SK-N-MC (cell line): ENCODE measurements around the gene LHFPL3.

Experiments used
- DNase-seq: peaks from one replicate; pipeline ENCODE4 v3.0.0-alpha.2; 2011; ENCODE audit warnings: low read depth, low spot score
- H3K27ac ChIP-seq: fragments of 200-600 bp; sonication (generic); 2 replicates; pipeline ENCODE4 v1.5.1; 2016; ENCODE audit warnings: mixed run types
- H3K36me3 ChIP-seq: fragments of 200-600 bp; sonication (generic); 2 replicates; pipeline ENCODE4 v1.6.1; 2017; ENCODE audit warnings: antibody characterized with exemption, low read length, mixed read lengths; ENCODE audit not compliant: insufficient read depth
- H3K4me3 ChIP-seq: fragments of 200-600 bp; sonication (generic); 2 replicates; pipeline ENCODE4 v1.5.1; 2016
- H3K9ac ChIP-seq: fragments of 200-600 bp; sonication (generic); 2 replicates; pipeline ENCODE4 v1.8.0; 2017; ENCODE audit warnings: mixed run types, mixed read lengths; ENCODE audit not compliant: insufficient read length
- H3K9me3 ChIP-seq: fragments of 200-600 bp; sonication (generic); 2 replicates; pipeline ENCODE4 v1.6.1; 2017; ENCODE audit warnings: low read depth, mild to moderate bottlenecking, antibody characterized with exemption, low read length, moderate library complexity, mixed read lengths
- EZH2 ChIP-seq: fragments of 200-600 bp; sonication (generic); IDR thresholded peaks from one replicate; pipeline ENCODE4 v1.6.1; 2017; ENCODE audit warnings: antibody characterized with exemption
- FOXP2 ChIP-seq: optimal IDR thresholded peaks from 2 replicates; pipeline ENCODE3; 2011; ENCODE audit warnings: mild to moderate bottlenecking, moderate library complexity; ENCODE audit not compliant: insufficient read depth; ENCODE audit errors: extremely low read length, control extremely low read depth
- POLR2AphosphoS5 ChIP-seq: IDR thresholded peaks from 2 replicates; pipeline ENCODE4 v1.6.1; 2012; ENCODE audit warnings: mild to moderate bottlenecking, low read depth, low read length, borderline replicate concordance

LHFPL3 gene

DNA sequence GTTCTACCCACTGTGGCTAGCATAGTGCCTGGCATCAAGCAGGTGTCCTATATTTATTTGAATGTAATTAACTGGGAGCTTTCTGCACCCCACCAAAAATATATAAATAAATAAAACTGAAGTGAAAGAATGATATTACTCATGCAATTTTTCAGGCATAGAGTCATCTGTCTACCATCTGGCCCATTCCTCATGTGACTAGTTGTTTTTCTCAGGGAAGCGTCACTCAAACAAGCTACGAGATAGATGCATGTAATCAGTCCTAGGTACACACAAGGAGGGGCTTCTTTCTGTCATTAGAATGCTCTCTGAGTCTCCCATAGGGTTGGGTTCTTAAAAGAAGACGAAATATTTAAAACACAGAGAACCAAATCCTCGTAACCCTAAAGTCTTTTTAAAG lies 430.1 kb downstream of the LHFPL3 start:
- Histone ChIP-seq H3K4me3 (no peak overlapping the region), H3K36me3 (no peaks in the 10 kb centered on the region), H3K9me3 (no peaks in the 10 kb centered on the region), H3K9ac (no peak overlapping the region), H3K27ac (no peak overlapping the region)
- TF ChIP-seq EZH2 = no peak
- no peak for TF ChIP-seq POLR2AphosphoS5
- no peak for TF ChIP-seq FOXP2
- DNase-seq = no peak

DNA sequence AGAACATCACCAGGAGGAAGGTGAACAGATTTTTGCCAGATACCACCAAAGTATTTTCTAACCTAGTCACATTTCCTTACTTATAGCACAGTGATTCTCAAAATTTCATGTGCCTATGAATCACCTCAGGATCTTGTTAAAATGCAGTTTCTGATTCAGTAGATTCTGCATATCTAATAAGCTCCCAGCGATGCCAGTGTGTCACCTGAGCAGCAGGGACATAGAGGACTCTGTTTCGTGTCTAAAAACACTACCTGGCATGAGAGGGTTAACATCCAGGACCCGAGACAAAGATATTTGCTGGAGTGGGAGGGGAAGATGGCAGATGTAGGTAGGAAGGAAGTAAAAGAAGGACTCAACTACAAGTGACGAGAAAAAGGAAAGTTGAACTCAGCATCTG lies 433.5 kb downstream of the LHFPL3 start:
- H3K36me3 ChIP-seq = no peaks in the 10 kb centered on the region
- H3K27ac ChIP-seq = no peak overlapping the region
- no peak for DNase-seq
- H3K9me3 ChIP-seq = no peaks in the 10 kb centered on the region
- no peak overlapping the region for H3K9ac ChIP-seq
- H3K4me3 ChIP-seq = no peak overlapping the region
- TF ChIP-seq FOXP2 = no peak
- no peak for TF ChIP-seq POLR2AphosphoS5

DNA sequence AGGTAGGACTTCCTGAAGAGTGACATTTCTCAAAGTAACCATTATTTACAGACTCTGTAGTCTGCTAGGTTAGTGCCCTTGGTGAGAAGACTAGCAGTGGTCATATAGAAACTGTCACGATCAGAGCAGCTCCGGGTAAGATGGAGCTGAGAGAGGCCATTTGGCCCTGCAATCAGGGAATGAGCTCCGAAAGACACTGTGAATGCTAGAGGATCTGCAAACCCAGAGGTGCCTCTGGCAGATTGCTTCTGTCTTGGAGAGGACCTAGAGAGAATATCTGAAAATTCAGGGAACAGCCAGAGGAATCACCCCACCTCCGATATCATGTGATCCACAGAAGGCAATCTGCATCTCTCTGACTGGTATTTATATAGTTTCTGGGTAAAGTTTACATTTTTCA lies 438.7 kb downstream of the LHFPL3 start:
- Histone ChIP-seq H3K4me3 (no peak overlapping the region), H3K27ac (no peak overlapping the region), H3K9me3 (no peaks in the 10 kb centered on the region), H3K9ac (no peak overlapping the region), H3K36me3 (no peaks in the 10 kb centered on the region)
- DNase-seq = no peak
- TF ChIP-seq POLR2AphosphoS5 (no peak), FOXP2 (no peak), EZH2 (no peak)

DNA sequence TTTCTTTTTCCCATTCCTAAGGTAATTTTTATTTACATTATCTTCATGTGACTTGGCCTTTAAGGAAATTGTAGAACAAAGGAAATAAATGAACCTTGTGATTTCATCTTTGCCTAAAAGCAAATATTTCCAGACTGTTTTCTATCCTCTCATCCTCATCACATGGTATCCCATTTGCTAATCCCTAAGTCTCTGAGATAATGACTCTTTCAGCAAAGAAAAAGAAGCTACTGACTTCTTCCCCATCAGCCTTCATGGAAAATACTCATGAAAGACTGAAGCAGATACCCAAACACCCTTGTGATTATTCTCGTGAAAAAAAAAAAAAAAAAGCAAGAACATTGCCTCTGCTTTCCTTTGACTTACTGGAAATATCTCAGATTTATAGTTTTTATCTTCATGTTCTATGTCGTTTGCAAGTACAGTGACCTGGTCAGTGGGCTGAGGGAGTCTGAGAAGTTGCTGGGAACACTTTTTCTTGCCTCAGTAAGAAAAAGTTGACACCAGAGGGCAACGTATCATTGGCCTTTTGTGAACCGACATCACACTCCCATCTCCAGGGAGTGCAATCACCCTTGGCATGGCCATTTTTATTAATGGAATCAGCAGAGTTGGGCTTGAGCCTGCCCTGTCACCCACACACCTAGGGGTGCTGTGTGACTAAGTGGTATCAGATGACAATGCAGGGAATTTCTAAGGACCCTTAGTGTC lies 439.6 kb downstream of the LHFPL3 start:
- DNase-seq = no peak
- no peak overlapping the region for H3K4me3 ChIP-seq
- TF ChIP-seq FOXP2 (no peak), POLR2AphosphoS5 (no peak), EZH2 (no peak)
- H3K36me3 ChIP-seq = no peaks in the 10 kb centered on the region
- H3K9me3 ChIP-seq = no peaks in the 10 kb centered on the region
- H3K27ac ChIP-seq = no peak overlapping the region
- H3K9ac ChIP-seq = no peak overlapping the region

DNA sequence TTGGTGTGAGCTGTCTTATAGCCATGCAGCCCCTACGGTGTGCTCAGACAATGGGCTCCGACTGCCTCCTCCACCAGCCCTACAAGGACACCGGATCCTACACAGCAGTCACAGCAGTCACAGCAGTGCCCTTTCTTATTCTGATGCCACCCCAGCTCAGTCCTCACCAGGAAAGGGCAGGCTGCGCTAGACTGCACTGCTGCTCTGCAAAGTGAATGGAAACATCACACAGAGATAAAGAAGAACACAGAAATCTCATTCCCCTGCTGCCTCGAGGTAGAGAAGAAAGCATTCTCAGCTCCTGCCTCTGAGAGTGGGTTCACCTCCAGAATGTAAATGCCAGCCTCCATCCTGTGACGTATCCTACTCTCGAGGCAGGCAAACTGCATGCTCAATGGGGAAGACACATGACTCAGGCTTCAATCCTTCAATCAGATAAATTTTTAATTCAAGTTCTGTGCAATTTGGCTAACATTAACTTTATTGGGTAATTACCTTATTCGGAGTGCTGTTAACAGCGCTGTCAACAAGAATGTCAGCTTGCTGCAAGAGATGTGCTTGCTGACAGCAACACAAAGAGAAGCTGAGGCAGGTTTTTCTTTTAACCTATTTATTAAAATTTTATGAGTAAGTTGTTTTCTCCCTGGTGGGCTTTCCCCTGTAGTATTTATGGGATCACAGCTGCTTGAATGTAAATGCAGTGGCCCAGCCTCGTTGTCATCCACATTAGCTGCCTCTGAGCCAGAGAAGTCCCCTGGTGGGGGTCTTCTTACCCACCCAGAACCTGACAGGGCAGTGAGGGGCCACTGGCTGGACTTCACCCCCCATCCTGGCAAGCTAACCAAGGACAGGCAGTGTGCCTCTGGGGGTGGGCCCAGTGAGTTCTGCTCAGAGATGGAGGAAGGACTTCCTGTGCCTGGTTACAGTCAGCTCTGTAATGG lies 444.3 kb downstream of the LHFPL3 start:
- Histone ChIP-seq H3K27ac (no peak overlapping the region), H3K9ac (no peak overlapping the region)

DNA sequence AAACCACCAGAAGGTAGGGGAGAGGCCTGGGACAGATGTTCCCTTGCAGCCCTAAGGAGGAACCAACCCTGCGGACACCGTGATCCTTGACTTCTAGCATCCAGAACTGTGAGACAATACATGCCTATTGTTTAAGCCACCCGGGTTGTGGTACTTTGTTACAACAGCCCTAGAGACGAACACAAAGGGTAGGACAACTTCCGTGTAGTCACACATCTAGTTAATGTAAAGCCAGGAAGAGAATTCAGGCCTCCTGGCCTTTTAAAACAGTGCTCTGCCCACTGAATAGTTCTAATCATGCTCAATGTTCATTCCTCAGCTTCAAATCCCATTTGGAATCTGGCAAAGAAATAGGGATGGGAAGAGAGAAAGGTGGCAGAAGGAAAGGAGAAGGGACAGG lies 445.4 kb downstream of the LHFPL3 start:
- Histone ChIP-seq H3K36me3 (no peaks in the 10 kb centered on the region), H3K27ac (no peak overlapping the region), H3K9ac (no peak overlapping the region), H3K9me3 (no peaks in the 10 kb centered on the region), H3K4me3 (no peak overlapping the region)
- TF ChIP-seq FOXP2 (no peak), EZH2 (no peak), POLR2AphosphoS5 (no peak)
- no peak for DNase-seq

More for the DNA sequence above, 444.3 kb downstream of the LHFPL3 start:
- no peaks in the 10 kb centered on the region for H3K9me3 ChIP-seq
- no peaks in the 10 kb centered on the region for H3K36me3 ChIP-seq
- TF ChIP-seq EZH2 (no peak), FOXP2 (no peak), POLR2AphosphoS5 (no peak)
- H3K4me3 ChIP-seq = no peak overlapping the region
- no peak for DNase-seq

DNA sequence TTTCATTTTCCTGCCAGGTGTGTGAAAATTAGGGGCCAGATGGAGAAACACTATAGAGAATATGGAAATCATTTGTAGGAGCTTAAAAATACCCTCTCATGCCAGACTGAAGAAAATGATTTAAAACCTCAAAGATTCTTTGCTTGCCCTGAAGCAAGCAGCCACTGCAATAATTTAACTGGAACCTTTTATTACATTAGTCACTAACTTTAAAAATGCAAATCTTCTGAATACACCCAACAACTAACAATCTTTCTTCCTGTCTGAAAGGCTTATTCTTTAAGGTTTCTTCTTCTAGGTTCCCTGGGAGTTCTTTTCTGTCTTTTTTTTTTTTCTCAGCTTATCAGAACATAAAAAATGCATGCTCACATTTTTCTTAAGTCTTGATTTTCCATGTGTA lies 447.1 kb downstream of the LHFPL3 start:
- DNase-seq = no peak
- Histone ChIP-seq H3K9me3 (no peaks in the 10 kb centered on the region), H3K36me3 (no peaks in the 10 kb centered on the region), H3K9ac (no peak overlapping the region), H3K27ac (no peak overlapping the region), H3K4me3 (no peak overlapping the region)
- no peak for TF ChIP-seq EZH2
- no peak for TF ChIP-seq FOXP2
- no peak for TF ChIP-seq POLR2AphosphoS5

DNA sequence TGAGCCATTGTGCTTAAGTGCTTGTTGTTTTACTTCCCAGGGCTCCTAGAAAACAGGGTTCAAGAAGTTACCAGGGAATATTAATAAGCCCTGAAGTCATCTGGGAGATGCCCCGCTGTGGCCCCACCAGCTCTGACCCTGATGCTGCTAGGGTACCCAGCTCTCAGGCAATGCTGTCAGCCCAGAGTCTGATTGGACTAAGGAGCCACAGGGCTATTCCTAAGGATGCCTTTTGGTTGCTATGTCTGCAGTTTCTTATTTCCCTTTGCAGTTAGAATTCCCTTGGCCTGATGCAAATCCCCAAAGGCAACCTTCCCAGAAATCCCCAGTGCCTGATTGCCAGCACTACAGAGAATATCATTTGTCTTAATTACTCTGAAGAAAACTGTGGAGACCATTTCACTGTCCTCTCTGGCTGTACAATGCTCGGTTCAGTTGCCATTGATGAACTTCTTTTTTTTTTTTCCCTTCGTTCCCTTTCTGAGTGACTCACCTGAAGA lies 448.9 kb downstream of the LHFPL3 start:
- no peak overlapping the region for H3K27ac ChIP-seq
- TF ChIP-seq POLR2AphosphoS5 = no peak
- no peak for TF ChIP-seq EZH2
- no peak for TF ChIP-seq FOXP2
- no peak overlapping the region for H3K9ac ChIP-seq
- DNase-seq = no peak
- H3K9me3 ChIP-seq = no peaks in the 10 kb centered on the region
- H3K36me3 ChIP-seq = no peaks in the 10 kb centered on the region
- no peak overlapping the region for H3K4me3 ChIP-seq
